D341Med (cell line): Measurements from ENCODE around the gene MET.
"Not testable (repeated sequence)": the region's sequence is repeated elsewhere in the genome, so short reads cannot be mapped to it uniquely, and the experiment has no call there.

Experiments
- DNase-seq: peaks from one replicate; pipeline ENCODE4 v3.0.0; 2012; ENCODE audit warnings: low spot score

Gene MET

GRCh38 chr7:116671681-116672595 lies at the start of gene MET:
TSS of gene MET (plus strand) at chr7:116672196. CDS start at chr7:116699085, 26,889 bp downstream.
- DNase-seq, result peak; percentile 67

GRCh38 chr7:116626886-116627285 lies 45.1 kb upstream of the MET start:
- no peak for DNase-seq

- no peak for DNase-seq
These were observed 42.9 kb upstream of the MET start for GRCh38 chr7:116629051-116629463.

- DNase-seq, result no peak
These were observed 41.6 kb upstream of the MET start for GRCh38 chr7:116630357-116630756.

GRCh38 chr7:116630932-116631671 lies 40.9 kb upstream of the MET start:
- DNase-seq, result no peak

GRCh38 chr7:116631676-116632075 lies 40.3 kb upstream of the MET start:
- no peak for DNase-seq

GRCh38 chr7:116632384-116632783 lies 39.6 kb upstream of the MET start:
- no peak for DNase-seq

GRCh38 chr7:116633131-116633988 lies 38.6 kb upstream of the MET start:
- no peak for DNase-seq

GRCh38 chr7:116636997-116637396 lies 35.0 kb upstream of the MET start:
- DNase-seq, result no peak

GRCh38 chr7:116638592-116638991 lies 33.4 kb upstream of the MET start:
- not testable (repeated sequence) for DNase-seq

- no peak for DNase-seq
These were observed 30.3 kb upstream of the MET start for GRCh38 chr7:116641551-116642153.

GRCh38 chr7:116643148-116643547 lies 28.8 kb upstream of the MET start:
- DNase-seq, result not testable (repeated sequence)

- no peak for DNase-seq
These were observed 27.4 kb upstream of the MET start for GRCh38 chr7:116644628-116645027.

GRCh38 chr7:116647290-116647689 lies 24.7 kb upstream of the MET start:
- no peak for DNase-seq

- DNase-seq, result no peak
These were observed 24.1 kb upstream of the MET start for GRCh38 chr7:116647861-116648260.

GRCh38 chr7:116650436-116650835 lies 21.6 kb upstream of the MET start:
- no peak for DNase-seq

- no peak for DNase-seq
These were observed 19.2 kb upstream of the MET start for GRCh38 chr7:116652793-116653192.

- no peak for DNase-seq
These were observed 18.8 kb upstream of the MET start for GRCh38 chr7:116653204-116653603.

- DNase-seq, result no peak
These were observed 18.4 kb upstream of the MET start for GRCh38 chr7:116653646-116654045.

- not testable (repeated sequence) for DNase-seq
These were observed 12.7 kb upstream of the MET start for GRCh38 chr7:116659248-116659647.

GRCh38 chr7:116661865-116662264 lies 10.1 kb upstream of the MET start:
- no peak for DNase-seq

- no peak for DNase-seq
These were observed 8.3 kb upstream of the MET start for GRCh38 chr7:116663744-116664143.
